OCI-LY1 (cell line): ENCODE results near the gene UACA.

Source experiments
- H2AFZ ChIP-seq: fragments of 200-600 bp; sonication (generic), shearing (Covaris generic); 2 replicates; pipeline ENCODE4 v1.6.0; 2014; ENCODE audit warnings: antibody characterized with exemption, mild to moderate bottlenecking, low read length
- H3F3A ChIP-seq: fragments of 200-600 bp; sonication (generic), shearing (Covaris generic); 2 replicates; pipeline ENCODE4 v1.6.0; 2014; ENCODE audit warnings: mild to moderate bottlenecking, antibody characterized with exemption, low read length, moderate library complexity; ENCODE audit not compliant: insufficient read depth
- H3K27ac ChIP-seq: fragments of 200-600 bp; sonication (generic); 2 replicates; pipeline ENCODE4 v1.5.1; 2014; ENCODE audit warnings: low read length, mixed run types, mild to moderate bottlenecking, low read depth; ENCODE audit not compliant: poor library complexity, severe bottlenecking
- H3K27me3 ChIP-seq: fragments of 200-600 bp; sonication (generic); 2 replicates; pipeline ENCODE4 v1.6.0; 2014; ENCODE audit warnings: antibody characterized with exemption, mild to moderate bottlenecking, low read length, moderate library complexity; ENCODE audit not compliant: insufficient read depth
- H3K36me3 ChIP-seq: fragments of 200-600 bp; sonication (generic); 2 replicates; pipeline ENCODE4 v1.6.1; 2014; ENCODE audit warnings: mild to moderate bottlenecking, antibody characterized with exemption, low read length, moderate library complexity, mixed read lengths; ENCODE audit not compliant: insufficient read depth
- H3K4me1 ChIP-seq: fragments of 200-600 bp; sonication (generic); 2 replicates; pipeline ENCODE4 v1.5.1; 2014; ENCODE audit warnings: mild to moderate bottlenecking, low read length, moderate library complexity; ENCODE audit not compliant: insufficient read depth, severe bottlenecking
- H3K4me2 ChIP-seq: fragments of 200-600 bp; sonication (generic), shearing (Covaris generic); 2 replicates; pipeline ENCODE4 v1.6.1; 2014; ENCODE audit warnings: low read length
- H3K4me3 ChIP-seq: fragments of 200-600 bp; sonication (generic); 2 replicates; pipeline ENCODE4 v1.5.1; 2014; ENCODE audit warnings: low read length, low read depth, mild to moderate bottlenecking, mixed read lengths; ENCODE audit not compliant: poor library complexity, severe bottlenecking
- H3K79me2 ChIP-seq: fragments of 200-600 bp; shearing (Covaris generic); 2 replicates; pipeline ENCODE4 v1.6.1; 2016; ENCODE audit warnings: mixed run types, low read length, mixed read lengths; ENCODE audit not compliant: insufficient read depth
- H3K9ac ChIP-seq: fragments of 200-600 bp; sonication (generic), shearing (Covaris generic); 2 replicates; pipeline ENCODE4 v1.6.1; 2014; ENCODE audit warnings: mild to moderate bottlenecking, low read length, mixed read lengths
- H3K9me2 ChIP-seq: fragments of 200-600 bp; sonication (generic), shearing (Covaris generic); 2 replicates; pipeline ENCODE4 v1.6.1; 2014; ENCODE audit warnings: low read depth, mild to moderate bottlenecking, low read length, mixed read lengths
- H3K9me3 ChIP-seq: fragments of 200-600 bp; shearing (Covaris generic); 2 replicates; pipeline ENCODE4 v1.6.1; 2014; ENCODE audit warnings: low read length, mixed read lengths
- H4K20me1 ChIP-seq: fragments of 200-600 bp; sonication (generic), shearing (Covaris generic); 2 replicates; pipeline ENCODE4 v1.6.0; 2016; ENCODE audit warnings: mild to moderate bottlenecking, low read length; ENCODE audit not compliant: insufficient read depth
- EZH2 ChIP-seq: fragments of 200-600 bp; sonication (generic), shearing (Covaris generic); IDR thresholded peaks from 2 replicates; pipeline ENCODE4 v1.8.0; 2017; ENCODE audit warnings: borderline replicate concordance, mixed run types, mild to moderate bottlenecking, antibody characterized with exemption, low read length, moderate library complexity, mixed read lengths
- TF ChIP-seq, protein P1 (sequence below): fragments of 200-600 bp; sonication (generic), shearing (Covaris generic); IDR thresholded peaks from 2 replicates; pipeline ENCODE4 v1.5.1; 2017; ENCODE audit warnings: mild to moderate bottlenecking, antibody characterized with exemption, low read length, moderate library complexity, mixed read lengths

Gene UACA

GRCh38 chr15:70614221-70614620, 149.1 kb downstream of the UACA start:
- no peaks in the 10 kb centered on the region for H3K79me2 ChIP-seq
- H3K27ac ChIP-seq = no peak overlapping the region
- H3K4me3 ChIP-seq = no peak overlapping the region
- H3F3A ChIP-seq = no peaks in the 10 kb centered on the region
- no peak overlapping the region for H3K4me2 ChIP-seq
- no peaks in the 10 kb centered on the region for H3K4me1 ChIP-seq
- H2AFZ ChIP-seq = no peak overlapping the region
- no peaks in the 10 kb centered on the region for H3K27me3 ChIP-seq
- no peaks in the 10 kb centered on the region for H4K20me1 ChIP-seq
- no peak for TF ChIP-seq EZH2
- TF ChIP-seq, protein P1, sequence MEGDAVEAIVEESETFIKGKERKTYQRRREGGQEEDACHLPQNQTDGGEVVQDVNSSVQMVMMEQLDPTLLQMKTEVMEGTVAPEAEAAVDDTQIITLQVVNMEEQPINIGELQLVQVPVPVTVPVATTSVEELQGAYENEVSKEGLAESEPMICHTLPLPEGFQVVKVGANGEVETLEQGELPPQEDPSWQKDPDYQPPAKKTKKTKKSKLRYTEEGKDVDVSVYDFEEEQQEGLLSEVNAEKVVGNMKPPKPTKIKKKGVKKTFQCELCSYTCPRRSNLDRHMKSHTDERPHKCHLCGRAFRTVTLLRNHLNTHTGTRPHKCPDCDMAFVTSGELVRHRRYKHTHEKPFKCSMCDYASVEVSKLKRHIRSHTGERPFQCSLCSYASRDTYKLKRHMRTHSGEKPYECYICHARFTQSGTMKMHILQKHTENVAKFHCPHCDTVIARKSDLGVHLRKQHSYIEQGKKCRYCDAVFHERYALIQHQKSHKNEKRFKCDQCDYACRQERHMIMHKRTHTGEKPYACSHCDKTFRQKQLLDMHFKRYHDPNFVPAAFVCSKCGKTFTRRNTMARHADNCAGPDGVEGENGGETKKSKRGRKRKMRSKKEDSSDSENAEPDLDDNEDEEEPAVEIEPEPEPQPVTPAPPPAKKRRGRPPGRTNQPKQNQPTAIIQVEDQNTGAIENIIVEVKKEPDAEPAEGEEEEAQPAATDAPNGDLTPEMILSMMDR = no peak
- H3K9me3 ChIP-seq = no peaks in the 10 kb centered on the region
- H3K9me2 ChIP-seq = no peaks in the 10 kb centered on the region
- no peak overlapping the region for H3K9ac ChIP-seq
- no peaks in the 10 kb centered on the region for H3K36me3 ChIP-seq

DNA sequence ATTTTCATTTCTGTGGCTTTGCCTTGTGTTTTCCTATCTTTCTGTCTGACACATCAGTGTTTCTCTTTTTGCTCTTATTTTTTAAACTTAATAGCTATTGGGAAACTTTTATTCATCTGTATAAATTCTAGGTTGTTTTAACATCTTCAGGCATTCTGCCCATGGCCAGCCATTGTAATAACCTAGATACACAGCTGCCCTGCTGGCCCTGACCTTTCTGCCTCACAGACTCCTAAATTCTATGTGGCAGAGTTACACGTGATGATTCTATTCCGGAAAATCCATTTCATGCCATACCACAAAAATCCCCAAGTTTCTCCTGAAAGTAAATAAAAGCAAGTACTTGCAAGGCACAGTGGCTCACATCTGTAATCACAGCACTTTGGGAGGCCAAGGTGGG, 150.1 kb downstream of the UACA start:
- Histone ChIP-seq H3F3A (no peaks in the 10 kb centered on the region), H3K4me3 (no peak overlapping the region), H3K79me2 (no peaks in the 10 kb centered on the region), H3K27ac (no peak overlapping the region), H2AFZ (no peak overlapping the region), H3K36me3 (no peaks in the 10 kb centered on the region), H3K9me3 (no peaks in the 10 kb centered on the region), H4K20me1 (no peaks in the 10 kb centered on the region), H3K4me1 (no peaks in the 10 kb centered on the region), H3K9ac (no peak overlapping the region), H3K27me3 (no peaks in the 10 kb centered on the region), H3K4me2 (no peak overlapping the region), H3K9me2 (no peaks in the 10 kb centered on the region)
- TF ChIP-seq EZH2 = no peak
- TF ChIP-seq, protein P1 = no peak

DNA sequence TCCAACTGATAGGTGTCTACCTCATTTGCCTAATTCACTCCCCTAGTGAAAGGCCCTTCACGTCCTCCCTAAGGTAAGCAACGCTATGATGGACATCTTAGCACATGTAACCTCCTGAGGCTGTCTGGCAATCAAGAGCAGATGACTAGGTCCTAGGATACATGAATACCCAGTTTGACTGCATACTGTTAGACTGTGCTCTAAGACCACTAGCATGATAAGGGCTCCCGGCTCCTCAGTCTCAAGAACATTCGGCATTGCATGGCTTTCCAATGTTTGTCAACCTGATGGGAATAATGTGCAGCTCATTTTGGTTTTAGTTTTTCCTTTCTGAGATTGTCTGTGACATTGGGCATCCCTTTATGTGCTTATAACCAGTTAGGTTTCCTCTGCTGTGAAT, 152.1 kb downstream of the UACA start:
- no peaks in the 10 kb centered on the region for H3K27me3 ChIP-seq
- no peaks in the 10 kb centered on the region for H3K36me3 ChIP-seq
- H2AFZ ChIP-seq = no peak overlapping the region
- H3K4me1 ChIP-seq = no peaks in the 10 kb centered on the region
- H3K79me2 ChIP-seq = no peaks in the 10 kb centered on the region
- no peak overlapping the region for H3K27ac ChIP-seq
- no peak overlapping the region for H3K9ac ChIP-seq
- H4K20me1 ChIP-seq = no peaks in the 10 kb centered on the region
- H3F3A ChIP-seq = no peaks in the 10 kb centered on the region
- H3K4me2 ChIP-seq = no peak overlapping the region
- TF ChIP-seq EZH2 = no peak
- TF ChIP-seq, protein P1 = no peak
- no peaks in the 10 kb centered on the region for H3K9me2 ChIP-seq
- no peaks in the 10 kb centered on the region for H3K9me3 ChIP-seq
- H3K4me3 ChIP-seq = no peak overlapping the region
